GM12875 (cell line): ENCODE results near the gene TWIST2.

Source experiments
- H3K4me3 ChIP-seq: one replicate; pipeline ENCODE4 v1.5.1; 2011; ENCODE audit warnings: low read depth, low read length, control low read depth
- CTCF ChIP-seq: IDR thresholded peaks from 2 replicates; pipeline ENCODE4 v1.5.1; 2011; ENCODE audit warnings: low read depth, mild to moderate bottlenecking, control low read depth, inconsistent platforms, low read length, moderate library complexity, borderline replicate concordance; ENCODE audit not compliant: insufficient read depth

TWIST2 gene

GRCh38 chr2:238930216-238930615 is 82.3 kb downstream of the TWIST2 start:
- H3K4me3 ChIP-seq = no peak overlapping the region
- no peak for TF ChIP-seq CTCF

GRCh38 chr2:238936162-238937052 is 88.5 kb downstream of the TWIST2 start:
- no peak overlapping the region for H3K4me3 ChIP-seq

GRCh38 chr2:238938003-238938400 is 90.1 kb downstream of the TWIST2 start:
- TF ChIP-seq CTCF = no peak
- no peak overlapping the region for H3K4me3 ChIP-seq

More at GRCh38 chr2:238936162-238937052, 88.5 kb downstream of the TWIST2 start:
- TF ChIP-seq CTCF = no peak

- no peak for TF ChIP-seq CTCF
- H3K4me3 ChIP-seq = no peak overlapping the region
Observed at GRCh38 chr2:238938401-238939055, 90.6 kb downstream of the TWIST2 start.

- TF ChIP-seq CTCF = no peak
- no peak overlapping the region for H3K4me3 ChIP-seq
Observed at GRCh38 chr2:238939074-238939473, 91.2 kb downstream of the TWIST2 start.

GRCh38 chr2:238939521-238940403 is 91.9 kb downstream of the TWIST2 start:
- no peak for TF ChIP-seq CTCF
- H3K4me3 ChIP-seq = no peak overlapping the region
